Fibroblast of upper back skin (primary cell): ENCODE results near the gene WASF3.

Experiments used
- DNase-seq: peaks from one replicate; pipeline ENCODE4 v3.0.0-alpha.2; 2013

Gene WASF3

DNA sequence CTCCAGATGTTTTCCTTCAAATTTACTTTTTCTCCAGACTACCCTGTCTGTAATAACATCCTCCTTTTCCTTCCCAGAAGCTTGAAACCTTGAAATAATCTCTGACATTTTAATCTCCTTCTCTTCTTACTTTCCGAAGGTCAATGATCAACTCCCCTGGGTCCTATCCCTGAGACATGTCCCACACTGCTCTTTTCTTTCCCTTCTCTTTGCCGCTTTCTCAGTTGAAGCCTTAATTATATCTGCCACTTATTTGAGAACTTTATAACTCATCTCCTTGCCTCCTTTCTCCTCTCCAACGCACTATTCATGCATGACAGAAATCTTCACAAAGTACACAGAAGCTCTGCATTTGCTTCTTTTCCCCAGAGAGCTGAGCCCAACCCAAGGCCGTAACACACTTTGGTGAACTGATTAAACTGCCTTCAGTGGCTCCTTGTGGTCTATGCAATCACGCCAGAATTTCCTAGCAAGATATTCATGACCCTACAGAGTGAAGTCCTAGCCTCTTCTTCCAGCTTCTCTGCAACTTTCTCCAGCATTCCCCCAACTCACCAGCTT lies 9.2 kb upstream of the WASF3 start:
- DNase-seq, result no peak

DNA sequence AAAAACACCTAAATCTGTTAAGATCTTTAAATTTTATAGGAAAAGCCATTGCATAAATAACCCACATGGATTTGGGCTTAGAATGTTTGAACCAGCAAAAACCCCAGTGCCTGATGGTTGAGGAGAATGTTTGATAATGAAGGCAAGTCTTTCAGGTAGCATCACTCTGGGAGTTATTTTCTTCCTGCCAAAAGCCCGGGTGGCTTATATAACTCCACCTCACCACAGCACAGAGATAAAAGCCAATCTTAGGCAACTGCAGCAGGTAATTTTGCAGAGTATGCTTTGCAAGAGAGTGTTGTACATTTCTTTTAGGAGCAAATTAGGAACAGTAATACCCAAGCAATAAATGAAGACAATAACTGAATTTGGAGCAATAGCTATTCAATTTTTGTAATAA lies 7.8 kb upstream of the WASF3 start:
- DNase-seq, result no peak

- no peak for DNase-seq
Observed at GRCh38 chr13:26551255-26551860, 6.1 kb upstream of the WASF3 start.

DNA sequence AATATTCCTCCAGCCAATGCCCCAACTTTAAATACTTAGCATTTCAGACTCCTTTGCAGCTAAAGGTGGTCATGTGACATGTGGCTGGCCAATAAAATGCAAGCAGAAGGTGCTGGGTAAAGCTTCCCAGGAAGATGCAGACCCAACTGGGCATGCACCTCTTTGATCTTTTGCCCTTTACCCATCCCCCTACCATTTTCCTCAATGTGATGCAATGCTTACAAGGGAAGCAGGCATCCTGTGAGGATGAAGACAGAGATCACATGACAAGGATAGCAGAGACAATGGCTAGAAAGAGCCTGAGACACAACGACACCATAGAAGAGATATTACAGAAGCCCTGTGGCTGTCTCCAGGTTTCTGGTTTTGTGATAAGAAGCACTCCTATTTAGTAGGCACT lies 2.1 kb upstream of the WASF3 start:
- DNase-seq, result no peak

DNA sequence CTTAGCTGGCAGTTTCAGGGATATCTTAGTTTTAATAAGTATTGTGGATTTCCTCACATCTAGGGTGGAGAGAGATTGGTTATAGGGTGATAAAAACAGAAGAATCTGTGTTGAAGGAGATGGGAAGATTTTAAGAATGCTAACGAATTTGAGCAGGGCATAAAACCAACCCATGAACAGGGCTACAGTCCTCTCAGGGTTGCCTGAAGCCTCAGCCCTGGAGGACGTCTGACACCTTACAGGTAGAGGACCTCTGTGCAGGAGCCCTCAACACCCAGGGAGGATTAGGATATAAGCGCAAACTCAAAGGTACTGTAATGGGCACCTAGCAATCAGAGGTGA lies 461 bp upstream of the WASF3 start:
- DNase-seq, result no peak

- peak; percentile 16 for DNase-seq
Observed at GRCh38 chr13:26558074-26558805, 757 bp downstream of the WASF3 start.

DNA sequence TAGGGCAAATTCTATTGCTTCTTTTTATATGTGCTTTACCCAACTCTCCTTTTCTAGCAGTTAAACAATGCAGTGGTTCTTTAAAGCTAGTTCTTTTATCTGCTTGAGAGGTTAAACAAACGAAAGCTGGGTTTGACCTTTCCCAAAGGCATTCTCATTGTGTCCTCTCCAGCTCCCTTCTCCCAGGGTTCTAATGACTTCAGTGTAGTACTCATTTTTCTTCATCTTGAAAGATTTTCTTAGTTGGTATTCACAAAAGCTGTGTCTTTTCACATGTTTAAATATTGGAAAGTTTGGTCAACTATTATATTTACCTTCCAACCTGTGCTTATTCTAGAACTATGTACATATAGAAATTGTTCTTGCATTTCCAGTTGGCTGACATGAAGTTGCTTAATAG lies 1.5 kb downstream of the WASF3 start:
- no peak for DNase-seq

DNA sequence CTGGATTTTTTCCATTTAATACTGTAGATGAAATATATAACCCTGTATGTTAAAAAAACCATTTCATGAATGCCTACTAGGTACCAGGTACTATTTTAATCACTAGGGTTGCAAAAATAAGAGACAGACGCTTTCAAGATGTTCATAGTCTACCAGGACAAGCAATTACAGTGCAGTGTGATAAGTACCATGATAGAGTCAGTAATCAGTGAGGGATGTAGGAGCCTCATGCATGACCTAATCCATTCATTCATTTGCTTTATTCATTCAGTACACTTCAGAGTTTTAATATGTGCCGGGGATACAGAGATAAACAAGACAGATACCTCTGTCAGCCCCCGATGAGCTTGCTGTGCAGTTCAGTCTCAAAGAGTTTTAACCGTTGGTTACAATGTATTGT lies 3.0 kb downstream of the WASF3 start:
- DNase-seq, result no peak

DNA sequence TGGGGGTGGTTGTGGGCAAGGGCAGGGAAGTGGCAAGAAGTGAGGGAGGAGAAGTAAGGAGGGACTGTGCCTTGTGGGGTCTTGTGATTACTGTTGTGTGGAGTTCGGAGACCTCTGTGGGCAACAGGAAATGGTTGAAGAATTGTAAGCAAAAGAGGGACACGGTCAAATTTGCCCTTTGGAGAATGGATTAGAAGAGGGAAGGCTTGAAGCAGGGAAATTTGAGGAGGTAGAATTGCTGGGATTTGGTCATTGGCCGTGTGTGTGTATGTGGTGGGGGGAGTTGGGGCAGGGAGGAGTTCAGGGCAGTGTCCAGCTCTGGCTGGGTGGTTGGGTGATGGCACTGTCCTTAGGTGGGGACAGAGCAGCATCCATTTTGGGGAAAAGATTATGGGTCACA lies 3.6 kb downstream of the WASF3 start:
- DNase-seq, result no peak

DNA sequence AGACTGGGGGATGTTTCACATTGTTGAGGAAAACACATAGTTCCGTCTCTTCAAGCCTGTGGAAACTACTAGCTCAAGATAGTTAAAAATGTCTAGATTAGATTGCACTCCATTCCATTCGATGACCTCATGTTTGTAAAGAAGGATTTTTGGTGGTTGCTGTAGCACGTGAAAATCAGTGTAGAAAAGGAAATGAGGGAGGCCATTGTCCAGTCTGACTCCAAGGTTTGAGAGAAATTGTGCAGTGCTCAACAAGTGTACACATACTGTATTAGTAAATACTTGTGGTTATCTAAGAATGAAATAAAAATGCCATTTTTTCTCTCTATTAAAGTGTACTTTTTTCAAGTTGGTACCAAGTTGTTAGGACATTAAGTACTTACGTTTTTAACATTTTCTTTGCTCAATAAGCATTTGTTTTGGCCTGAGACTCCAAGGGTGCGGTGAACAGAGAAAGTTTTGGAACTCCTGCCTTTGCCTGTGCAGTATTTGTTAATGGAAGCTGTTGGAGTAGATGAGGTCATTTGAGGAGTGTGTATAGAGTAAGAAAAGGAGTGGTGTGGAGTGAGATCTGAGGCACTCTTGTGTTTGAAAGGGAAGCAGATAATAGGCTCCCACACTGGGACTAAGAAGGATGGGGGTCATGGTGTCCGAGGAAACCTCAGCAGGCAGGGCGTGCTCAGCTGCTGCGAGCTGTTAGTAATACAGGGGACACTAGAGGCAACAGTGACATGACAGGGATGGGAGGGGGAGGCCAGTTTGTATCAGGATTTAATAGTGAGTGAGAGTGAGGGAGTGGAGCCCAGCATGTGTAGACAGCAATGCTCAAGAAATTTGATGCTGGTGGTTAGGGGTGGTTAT lies 4.4 kb downstream of the WASF3 start:
- DNase-seq, result peak; percentile 69

DNA sequence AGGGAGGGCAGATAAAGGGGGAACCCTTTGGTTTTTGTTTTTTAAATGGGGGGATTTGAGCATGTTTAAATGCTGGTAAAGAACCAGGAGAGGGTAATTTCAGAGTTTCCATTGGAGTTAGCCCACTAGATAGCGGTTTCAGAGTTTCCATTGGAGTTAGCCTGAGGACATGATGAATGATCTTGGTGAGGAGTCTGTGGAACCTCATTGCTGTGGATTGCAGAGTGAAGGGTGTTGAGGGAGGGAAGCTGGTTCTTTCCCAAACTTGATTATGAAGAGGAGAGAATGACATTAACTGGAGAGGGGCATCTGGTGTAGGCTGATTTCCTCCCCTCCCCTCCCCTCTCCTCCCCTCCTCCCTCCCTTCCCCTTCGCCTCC lies 5.0 kb downstream of the WASF3 start:
- peak; percentile 49 for DNase-seq

DNA sequence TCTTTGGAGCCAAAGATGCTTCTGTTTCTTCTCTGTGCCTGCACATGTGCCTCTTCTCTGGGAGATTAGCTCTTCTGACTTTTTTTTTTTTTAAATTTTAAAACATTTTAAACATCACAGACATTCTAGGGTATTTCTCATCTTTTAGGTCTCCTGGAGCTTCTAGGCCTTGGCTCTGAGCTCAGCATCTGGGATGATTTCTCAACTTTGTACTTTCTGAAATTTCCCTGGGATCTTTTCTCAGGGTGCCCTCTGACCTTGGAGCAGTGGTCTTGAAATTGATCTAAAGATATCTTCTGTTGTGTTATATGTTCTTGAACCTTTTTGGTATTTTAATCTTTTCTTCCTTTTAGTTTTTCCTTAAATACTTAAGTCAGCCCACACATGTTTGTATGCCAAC lies 6.2 kb downstream of the WASF3 start:
- no peak for DNase-seq

DNA sequence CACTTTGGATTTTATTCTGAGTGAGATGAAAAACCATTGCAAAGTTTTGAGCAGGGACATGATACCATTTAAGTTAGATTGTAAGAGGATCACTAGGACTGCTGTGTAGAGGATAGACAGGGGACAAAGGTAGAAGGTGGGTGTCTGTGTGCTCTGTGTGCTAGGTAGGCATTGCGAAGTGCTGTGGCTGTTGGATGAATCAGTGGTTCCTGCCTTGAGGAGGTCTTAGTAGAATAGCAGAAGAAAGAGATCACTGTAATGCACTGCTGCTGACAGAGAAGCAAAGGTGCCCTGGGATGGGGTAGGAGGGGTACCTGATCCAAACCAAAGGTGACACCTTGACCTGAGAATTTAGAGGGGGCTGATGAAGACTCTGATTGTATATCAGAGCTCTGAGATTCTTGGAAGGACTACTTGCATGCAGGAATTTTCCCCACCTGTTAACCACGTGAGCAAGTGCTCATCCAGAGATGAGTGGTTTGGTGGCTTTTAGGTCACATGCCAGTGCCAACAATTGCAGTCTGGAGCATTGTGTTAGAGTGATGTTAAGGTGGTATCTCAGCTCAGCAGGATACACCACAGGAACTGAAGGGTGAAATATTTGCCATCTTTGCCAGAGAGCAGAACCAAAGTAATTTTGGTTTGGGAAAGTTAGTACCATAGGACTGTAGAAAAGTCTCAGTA lies 10.8 kb downstream of the WASF3 start:
- no peak for DNase-seq

DNA sequence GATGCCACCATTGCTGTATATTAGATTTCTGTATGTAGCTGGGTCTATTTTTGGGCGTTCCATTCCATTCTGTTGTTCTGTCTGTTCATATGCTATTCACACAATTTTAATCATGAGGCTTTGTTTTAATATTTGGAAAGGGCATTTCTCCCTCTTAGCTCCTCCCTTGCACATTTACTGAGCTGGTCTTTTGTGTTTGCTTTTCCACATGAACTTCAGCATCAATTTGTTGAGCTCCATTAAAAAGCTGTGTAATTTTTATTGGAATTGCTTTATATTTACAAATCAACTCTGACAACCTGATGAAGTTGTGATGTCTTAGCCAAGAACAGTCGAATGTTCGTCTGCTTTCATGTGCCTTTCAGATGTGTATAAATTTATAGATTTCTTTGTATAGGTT lies 14.0 kb downstream of the WASF3 start:
- DNase-seq, result no peak

- DNase-seq, result no peak
Observed at GRCh38 chr13:26575244-26575643, 17.8 kb downstream of the WASF3 start.

DNA sequence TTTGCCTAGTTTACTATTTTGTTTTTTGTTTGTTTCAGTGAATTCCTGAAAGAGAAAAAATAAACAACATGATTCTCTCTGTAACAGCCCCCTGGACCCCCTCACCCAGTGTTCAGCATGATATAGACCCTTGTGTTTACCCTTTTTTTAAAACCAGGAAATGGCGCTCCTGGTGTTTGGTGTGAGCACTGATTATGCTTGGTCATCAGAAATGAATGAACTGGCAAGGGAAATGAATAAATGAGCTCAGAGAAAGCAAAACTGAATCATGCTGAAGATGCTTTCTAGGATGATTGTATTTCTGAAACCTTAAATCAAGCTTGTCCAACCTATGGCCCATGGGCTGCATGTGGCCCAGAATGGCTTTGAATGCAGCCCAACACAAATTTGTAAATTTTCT lies 22.1 kb downstream of the WASF3 start:
- DNase-seq, result no peak

DNA sequence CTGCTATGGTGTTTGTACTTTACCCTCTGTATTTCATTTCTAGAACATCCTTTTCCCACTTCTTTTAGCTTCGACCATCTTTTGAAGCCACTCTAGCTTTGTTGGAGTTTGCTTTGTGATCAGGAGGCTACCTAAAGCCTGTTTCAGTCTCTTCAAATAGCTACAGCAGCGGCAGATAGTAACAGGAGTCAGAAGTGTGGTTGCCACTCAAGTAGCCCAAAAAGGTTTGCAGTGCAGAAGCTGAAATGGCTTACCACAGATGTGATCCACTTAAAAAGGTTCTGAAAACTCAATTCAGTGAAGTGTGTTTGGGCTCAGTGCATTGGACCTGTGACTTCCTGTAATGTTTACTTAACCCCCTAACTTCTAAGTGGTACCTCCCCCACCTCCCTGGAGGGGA lies 26.2 kb downstream of the WASF3 start:
- no peak for DNase-seq

GRCh38 chr13:26584713-26585112 lies 27.2 kb downstream of the WASF3 start:
- peak; percentile 94 for DNase-seq

GRCh38 chr13:26585136-26585535 lies 27.7 kb downstream of the WASF3 start:
- no peak for DNase-seq

- DNase-seq, result no peak
Observed at GRCh38 chr13:26587251-26587650, 29.8 kb downstream of the WASF3 start.

DNA sequence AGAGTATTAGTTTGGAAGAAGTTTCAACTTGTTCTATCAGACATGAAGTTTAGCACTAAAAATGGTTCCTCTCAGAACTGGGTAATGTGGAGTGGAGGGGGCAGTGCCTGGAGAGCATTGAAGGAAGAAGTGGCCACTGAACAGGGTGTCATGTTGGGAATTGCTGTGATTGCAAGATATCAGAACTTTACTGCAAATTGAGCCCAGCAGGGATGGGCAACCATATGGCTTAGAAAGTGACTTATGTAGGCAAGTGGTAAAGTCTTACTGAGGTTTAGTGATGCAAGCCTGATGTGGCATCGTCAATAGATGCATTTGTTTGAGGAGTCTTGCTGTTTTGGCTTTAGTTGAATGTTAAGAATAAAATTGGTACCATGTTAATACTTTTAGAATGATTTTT lies 31.7 kb downstream of the WASF3 start:
- no peak for DNase-seq

GRCh38 chr13:26589754-26590153 lies 32.3 kb downstream of the WASF3 start:
- peak; percentile 65 for DNase-seq

GRCh38 chr13:26590379-26590778 lies 32.9 kb downstream of the WASF3 start:
- DNase-seq, result no peak
